Endothelial cell of umbilical vein (primary cell): ENCODE measurements around the gene AIG1. TPM values are rescaled to one million over a fixed set of nuclear protein-coding genes. Genes with fewer than 3 reads are reported as not detected.
"Not testable (repeated sequence)": the region's sequence is repeated elsewhere in the genome, so short reads cannot be mapped to it uniquely, and the experiment has no call there.

Source experiments
- BruUV-seq: library from RNA; stranded (reverse); fragments of 400-500 nt; replicated peaks from 2 replicates; lab custom pipeline; 2021; lab: Mats Ljungman, UMichigan
- CTCF ChIA-PET: fragments of 300-600, 350-600 bp; sonication (Branson Sonifier 250); formaldehyde crosslinking; loops from one replicate; lab custom pipeline; 2021; ENCODE audit warnings: antibody characterized with exemption, inconsistent platforms; lab: Charles Lee
- POLR2A ChIA-PET: fragments of 300-600, 350-600 bp; sonication (Branson Sonifier 250); formaldehyde crosslinking; loops from one replicate; lab custom pipeline; 2021; ENCODE audit warnings: antibody characterized with exemption, inconsistent platforms; lab: Charles Lee
- DNase-seq: peaks from one replicate; pipeline ENCODE4 v3.0.0-alpha.2; 2011; ENCODE audit warnings: low read depth, low spot score
- FAIRE-seq: peaks from 2 replicates; lab custom pipeline; 2011; peaks lifted over from hg19 to GRCh38; lab: Jason Lieb, UNC
- H2AFZ ChIP-seq: 2 replicates; pipeline ENCODE4 v1.6.0; 2012; ENCODE audit warnings: low read depth, low read length, control low read depth, inconsistent platforms
- H3K27ac ChIP-seq: 2 replicates; pipeline ENCODE4 v1.5.1; 2011; ENCODE audit warnings: low read depth, mild to moderate bottlenecking, control low read depth, low read length, moderate library complexity; ENCODE audit not compliant: insufficient read depth
- H3K27me3 ChIP-seq, 2 experiments: 2 replicates each; pipeline versions ENCODE4 v1.6.0 to v1.6.1; 2011; ENCODE audit warnings: low read length in 2 of 2, mixed read lengths in 1 of 2; ENCODE audit not compliant: control insufficient read depth in 2 of 2, insufficient read depth in 2 of 2
- H3K36me3 ChIP-seq, 2 experiments: 2 replicates in 1 of 2; 3 replicates in 1 of 2; pipeline ENCODE4 v1.5.1; 2011; ENCODE audit warnings: low read length in 2 of 2, mild to moderate bottlenecking in 1 of 2, moderate library complexity in 1 of 2; ENCODE audit not compliant: control insufficient read depth in 2 of 2, insufficient read depth in 2 of 2; ENCODE audit errors: extremely low read depth in 1 of 2
- H3K4me1 ChIP-seq: 3 replicates; pipeline ENCODE4 v1.5.1; 2011; ENCODE audit warnings: mild to moderate bottlenecking, low read length; ENCODE audit not compliant: control insufficient read depth, insufficient read depth; ENCODE audit errors: extremely low read depth
- H3K4me2 ChIP-seq: 2 replicates; pipeline ENCODE4 v1.6.1; 2011; ENCODE audit warnings: low read length, control low read depth, mixed read lengths; ENCODE audit not compliant: insufficient read depth
- H3K4me3 ChIP-seq, 3 experiments: fragments of 200-600 bp in 1 of 3; sonication (generic), shearing (Covaris generic) in 1 of 3; replicated peaks in 1 of 3; 2 replicates each; pipeline ENCODE4 v1.5.1; 2011 to 2016; ENCODE audit warnings: control low read depth in 3 of 3, low read length in 3 of 3, mild to moderate bottlenecking in 2 of 3, inconsistent platforms in 1 of 3, low read depth in 1 of 3, moderate library complexity in 1 of 3; ENCODE audit not compliant: insufficient read depth in 1 of 3
- H3K79me2 ChIP-seq: 2 replicates; pipeline ENCODE4 v1.6.0; 2012; ENCODE audit warnings: low read length, inconsistent platforms; ENCODE audit not compliant: control insufficient read depth, insufficient read depth
- H3K9ac ChIP-seq: replicated peaks from 2 replicates; pipeline ENCODE3; 2011; ENCODE audit warnings: low read length, control low read depth; ENCODE audit not compliant: insufficient read depth; ENCODE audit errors: extremely low read depth
- H3K9me1 ChIP-seq: replicated peaks from 3 replicates; pipeline ENCODE4 v1.6.0; 2011; ENCODE audit warnings: mild to moderate bottlenecking, low read length; ENCODE audit not compliant: control insufficient read depth, insufficient read depth; ENCODE audit errors: extremely low read depth
- H3K9me3 ChIP-seq: replicated peaks from 2 replicates; pipeline ENCODE4 v1.5.1; 2012; ENCODE audit warnings: low read length, inconsistent platforms; ENCODE audit not compliant: control insufficient read depth, insufficient read depth
- H4K20me1 ChIP-seq: replicated peaks from 2 replicates; pipeline ENCODE3; 2011; ENCODE audit warnings: mild to moderate bottlenecking, low read length; ENCODE audit not compliant: control insufficient read depth, insufficient read depth; ENCODE audit errors: extremely low read depth
- CTCF ChIP-seq, 2 donors: IDR thresholded peaks; 1 replicate in 1 of 2; 2 replicates in 1 of 2; pipeline ENCODE4 v1.5.1; 2011; ENCODE audit warnings: low read length in 2 of 2, mild to moderate bottlenecking in 2 of 2, moderate library complexity in 2 of 2, control low read depth in 1 of 2, inconsistent platforms in 1 of 2, low read depth in 1 of 2; ENCODE audit not compliant: insufficient read depth in 1 of 2; ENCODE audit errors: extremely low read depth in 1 of 2
- EZH2 ChIP-seq: IDR thresholded peaks from 2 replicates; pipeline ENCODE4 v1.6.1; 2012; ENCODE audit warnings: borderline replicate concordance, low read depth, mild to moderate bottlenecking, moderate library complexity, low read length, inconsistent platforms; ENCODE audit not compliant: severe bottlenecking
- FOS ChIP-seq: IDR thresholded peaks from 2 replicates; pipeline ENCODE4 v1.6.1; 2011; ENCODE audit warnings: mild to moderate bottlenecking, low read length, moderate library complexity, borderline replicate concordance; ENCODE audit not compliant: insufficient read depth
- GATA2 ChIP-seq: IDR thresholded peaks from 2 replicates; pipeline ENCODE4 v1.7.0; 2011; ENCODE audit warnings: low read depth, mild to moderate bottlenecking, moderate library complexity, mixed read lengths, low read length; ENCODE audit not compliant: insufficient read length, insufficient read depth
- JUN ChIP-seq: IDR thresholded peaks from 2 replicates; pipeline ENCODE4 v1.6.1; 2011; ENCODE audit warnings: borderline replicate concordance, low read depth; ENCODE audit not compliant: insufficient read length, insufficient read depth
- MYC ChIP-seq: IDR thresholded peaks from one replicate; pipeline ENCODE4 v1.6.1; 2011; ENCODE audit warnings: mild to moderate bottlenecking, low read depth, low read length
- POLR2A ChIP-seq: IDR thresholded peaks from 2 replicates; pipeline ENCODE4 v1.6.1; 2012; ENCODE audit warnings: low read depth, mild to moderate bottlenecking, control low read depth, low read length
- POLR2AphosphoS5 ChIP-seq: IDR thresholded peaks from 2 replicates; pipeline ENCODE4 v1.6.1; 2012; ENCODE audit warnings: low read depth, mild to moderate bottlenecking, control low read depth, low read length, moderate library complexity; ENCODE audit not compliant: insufficient read depth
- dilution Hi-C: fragments of 300-500 bp; cut with MboI; formaldehyde crosslinking; loops from one replicate; pipeline ENCODE4 v1.15.0; 2019; ENCODE audit warnings: low sequenced_read_pairs; ENCODE audit not compliant: extremely low pct_ligation_motif_present
- intact Hi-C: fragments of 100-400 bp; cut with micrococcal nuclease; formaldehyde crosslinking; loops from one replicate; pipeline ENCODE4 v1.10.0; 2022
- polyA plus RNA-seq, 4 experiments: library from polyadenylated mRNA; depleted of rRNA in 3 of 4; stranded (reverse) in 3 of 4; unstranded in 1 of 4; fragments of >200 nt; gene quantifications; 2 replicates each; pipeline versions ENCODE4 v1.2.1 to v1.2.3, GENCODE V29; 2011 to 2012; ENCODE audit warnings: missing spikeins in 1 of 4
- total RNA-seq: library from RNA; stranded (reverse); gene quantifications from 2 replicates; pipeline ENCODE4 v1.2.3, GENCODE V29; 2021
- TF ChIP-seq, protein P1 (sequence below): IDR thresholded peaks from 2 replicates; pipeline ENCODE4 v1.6.1; 2011; ENCODE audit not compliant: insufficient read depth, insufficient read length

The AIG1 gene
- total and polyA plus RNA-seq, 2 donors (not counting 3 experiments of a cell fraction or from before 2014, with no cell fraction given) = 17.7 to 22.7 TPM

GRCh38 chr6:143339223-143339622 is 278.5 kb downstream of the AIG1 start:
- BruUV-seq = no TSS peak
- Histone ChIP-seq H3K79me2 (no peaks in the 10 kb centered on the region), H3K9me1 (no peaks in the 10 kb centered on the region), H3K27ac (no peak overlapping the region), H3K4me3 (no peak overlapping the region), H3K36me3 (no peaks in the 10 kb centered on the region), H3K4me1 (no peaks in the 10 kb centered on the region), H2AFZ (no peak overlapping the region), H3K9ac (no peak overlapping the region), H3K9me3 (no peaks in the 10 kb centered on the region), H4K20me1 (no peaks in the 10 kb centered on the region), H3K27me3 (no peaks in the 10 kb centered on the region), H3K4me2 (no peak overlapping the region)
- DNase-seq (no peak), FAIRE-seq (no peak)
- ChIA-PET POLR2A (no interaction called here), CTCF (interaction anchor here (1.0 to 4.2 kb wide), 6 partner anchors 13 to 646 kb away, joined by 3 to 60 read pairs (median 9); no protein-coding TSS in a partner anchor)
- dilution Hi-C loops (no loop called here), intact Hi-C loops (loop anchor here (5.0 to 10.0 kb wide), 2 partner anchors 774 to 862 kb away; no protein-coding TSS in a partner anchor)
- TF ChIP-seq GATA2 = no peak
- TF ChIP-seq JUN = no peak
- no peak for TF ChIP-seq POLR2AphosphoS5
- no peak for TF ChIP-seq MYC
- TF ChIP-seq, protein P1, sequence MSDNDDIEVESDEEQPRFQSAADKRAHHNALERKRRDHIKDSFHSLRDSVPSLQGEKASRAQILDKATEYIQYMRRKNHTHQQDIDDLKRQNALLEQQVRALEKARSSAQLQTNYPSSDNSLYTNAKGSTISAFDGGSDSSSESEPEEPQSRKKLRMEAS = no peak
- no peak for TF ChIP-seq EZH2
- no peak for TF ChIP-seq CTCF (IDR thresholded peaks at IDR 0.05; ENCODE audit: extremely low read depth in 1 of 2, insufficient read depth in 1 of 2, low read depth in 1 of 2, low read length in 2 of 2)
- TF ChIP-seq FOS = no peak
- no peak for TF ChIP-seq POLR2A

- BruUV-seq, intact Hi-C loops: not testable (repeated sequence)
These were observed 284.8 kb downstream of the AIG1 start for GRCh38 chr6:143345477-143345876.

More at GRCh38 chr6:143345477-143345876, 284.8 kb downstream of the AIG1 start:
- H3K9me3 ChIP-seq, H3K27ac ChIP-seq, DNase-seq, H3K36me3 ChIP-seq, H4K20me1 ChIP-seq, H3K79me2 ChIP-seq, H3K4me2 ChIP-seq, H3K9ac ChIP-seq, dilution Hi-C loops, POLR2A ChIA-PET, H3K27me3 ChIP-seq, H2AFZ ChIP-seq, H3K4me3 ChIP-seq, FAIRE-seq, CTCF ChIA-PET, H3K9me1 ChIP-seq, H3K4me1 ChIP-seq: not testable (repeated sequence)
